Hematopoietic multipotent progenitor cell treated with erythropoietin and hydrocortisone succinate and interleukin-3 and kit ligand, for 6 days (in vitro differentiated cells): ENCODE measurements around the gene AKAP13.

Experiments
- DNase-seq: peaks from one replicate; pipeline ENCODE4 v3.0.0-alpha.2; 2015

Gene AKAP13

GRCh38 chr15:85389772-85390171 is 9.4 kb downstream of the AKAP13 start:
- no peak for DNase-seq

DNA sequence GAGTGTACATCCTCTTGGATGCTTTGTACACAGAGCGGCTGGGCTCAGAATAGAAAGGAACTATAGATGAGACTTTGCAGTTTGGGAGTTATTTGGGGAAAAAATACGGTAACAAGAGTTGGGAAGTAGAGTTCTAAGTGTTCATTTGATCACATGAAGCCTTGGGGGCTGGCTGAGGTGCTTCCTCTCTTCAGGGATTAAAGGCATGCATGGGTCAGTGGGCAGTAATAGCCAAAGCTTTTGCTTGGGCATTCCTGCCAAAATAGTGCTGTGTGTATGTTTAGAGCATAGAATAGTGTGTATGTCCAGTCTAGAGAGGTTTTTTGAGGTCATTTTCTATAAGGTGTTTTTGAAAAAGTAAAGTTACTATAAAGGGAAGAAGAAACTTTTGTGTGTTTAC is 12.8 kb downstream of the AKAP13 start:
- DNase-seq: no peak

DNA sequence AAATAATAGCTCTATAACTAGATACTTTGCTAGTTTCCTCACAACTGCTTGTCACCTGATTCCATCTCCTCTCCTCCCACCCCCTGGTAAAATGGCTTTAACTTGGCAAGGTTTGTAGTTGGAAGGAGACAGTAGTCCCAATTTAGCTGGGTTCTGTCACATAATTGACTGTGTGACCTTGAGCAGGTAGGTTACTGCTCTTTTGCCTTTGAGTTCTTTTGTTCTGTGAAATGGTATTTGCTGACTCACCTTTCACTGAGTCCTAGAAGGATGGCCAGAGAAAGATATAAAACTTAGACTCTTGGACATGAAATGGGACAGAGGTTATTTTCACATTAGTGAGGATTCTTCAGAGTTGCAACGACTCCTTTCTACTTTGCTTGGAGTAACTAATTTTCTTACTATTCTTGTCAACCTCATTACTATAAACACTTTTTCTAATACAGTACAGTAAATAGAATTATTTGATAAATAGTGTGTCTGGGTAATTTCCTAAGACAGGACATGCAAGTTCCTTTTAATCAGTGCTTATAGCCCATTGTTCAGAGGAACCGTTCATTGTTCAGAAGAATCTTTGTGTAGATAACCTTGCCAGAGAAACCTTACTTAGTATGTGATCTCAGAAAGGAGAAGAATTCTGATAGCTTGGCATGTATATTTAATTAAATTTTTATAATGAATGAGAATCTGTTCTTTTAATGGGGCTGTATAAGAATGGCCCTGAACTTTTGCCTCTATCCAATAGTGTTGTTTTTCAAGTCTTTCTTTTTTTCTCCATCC is 14.3 kb downstream of the AKAP13 start:
- DNase-seq: no peak

DNA sequence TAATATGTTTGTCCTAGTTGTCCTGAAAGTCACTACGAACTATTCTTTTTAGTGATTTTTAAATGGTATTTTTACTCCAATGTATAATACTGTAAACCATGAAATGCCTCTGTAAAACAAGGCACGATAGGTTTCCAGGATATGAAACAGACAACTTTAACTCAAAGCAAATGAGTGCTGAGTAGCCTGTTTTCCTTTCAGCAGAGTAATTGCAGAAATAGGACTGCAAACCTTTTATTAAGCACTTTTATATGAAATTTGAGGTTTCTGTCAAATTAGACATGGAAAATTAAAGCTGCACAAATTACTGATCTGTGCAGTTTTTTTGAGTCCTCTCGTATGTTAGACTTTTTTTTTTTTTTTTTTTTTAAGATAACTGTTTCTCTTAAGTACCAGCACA is 16.2 kb downstream of the AKAP13 start:
- DNase-seq: no peak

DNA sequence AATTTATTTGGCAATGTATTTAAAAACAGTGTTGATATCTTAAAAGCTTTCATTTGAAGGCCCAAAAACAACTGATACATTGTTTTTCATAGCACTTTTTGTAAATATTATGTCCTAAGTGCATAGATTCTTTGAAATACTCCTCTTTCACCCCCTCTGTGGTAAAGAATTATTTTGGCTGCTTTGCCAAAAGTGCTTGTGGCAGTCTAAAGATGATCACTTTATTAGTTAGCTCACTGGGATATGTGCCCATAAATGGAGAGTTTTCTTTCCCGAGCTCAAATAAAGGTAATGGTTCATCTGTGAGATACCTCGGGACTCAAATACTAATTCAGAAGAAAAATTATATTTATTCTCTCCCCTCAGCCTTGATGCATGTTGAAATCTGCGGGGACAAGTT is 16.7 kb downstream of the AKAP13 start:
- no peak for DNase-seq

DNA sequence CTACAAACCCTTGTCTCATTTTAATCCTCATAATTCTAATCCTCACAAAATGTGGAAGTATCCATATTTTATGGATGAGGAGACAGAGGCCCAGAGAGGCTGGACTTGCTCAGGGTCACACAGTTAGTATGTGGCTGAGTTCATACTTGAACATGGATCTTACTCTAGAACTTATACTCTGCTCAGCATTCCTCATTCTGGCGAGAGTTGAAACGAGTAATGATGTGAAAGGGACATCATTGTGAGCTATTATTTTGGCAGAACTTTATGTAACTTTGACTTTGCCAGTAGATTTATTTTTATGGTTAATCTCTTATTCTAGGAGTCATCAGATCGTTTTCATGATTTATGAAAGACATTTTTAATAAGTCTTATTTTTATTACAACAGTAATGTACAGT is 17.5 kb downstream of the AKAP13 start:
- no peak for DNase-seq

- no peak for DNase-seq
Observed at GRCh38 chr15:85398822-85399221, 18.4 kb downstream of the AKAP13 start.

GRCh38 chr15:85399627-85400026 is 19.2 kb downstream of the AKAP13 start:
- no peak for DNase-seq

GRCh38 chr15:85400606-85401005 is 20.2 kb downstream of the AKAP13 start:
- DNase-seq: no peak

DNA sequence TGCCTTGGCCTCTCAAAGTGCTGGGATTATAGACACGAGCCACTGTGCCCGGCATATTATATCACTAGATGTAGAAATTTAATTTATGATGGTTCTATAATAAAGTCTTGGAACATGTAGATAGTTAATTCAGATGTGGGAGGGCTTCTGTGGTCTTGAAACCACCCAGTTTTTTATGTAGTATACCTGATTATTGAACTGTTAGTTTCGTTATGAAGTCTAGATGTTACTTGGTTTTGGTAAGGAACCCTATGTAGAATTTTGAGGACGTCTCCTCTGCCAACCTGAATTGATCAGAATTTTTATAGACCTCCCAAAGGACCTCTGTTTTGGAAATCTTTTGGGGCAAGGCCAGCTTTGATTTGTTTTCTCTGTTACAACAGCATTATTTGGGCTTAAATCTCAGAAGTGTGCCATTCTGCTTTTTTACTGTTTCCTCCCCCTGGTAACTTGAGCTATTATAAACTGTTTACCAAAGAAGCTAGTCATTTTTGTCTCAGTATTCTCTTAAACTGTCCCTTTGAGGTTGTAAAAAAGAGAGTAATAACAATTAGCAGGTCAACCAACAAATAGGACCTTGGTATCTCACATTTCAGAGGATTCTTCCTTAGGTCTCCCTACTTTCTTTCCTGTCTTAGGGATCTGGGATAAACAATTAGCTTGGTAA is 20.8 kb downstream of the AKAP13 start:
- no peak for DNase-seq

DNA sequence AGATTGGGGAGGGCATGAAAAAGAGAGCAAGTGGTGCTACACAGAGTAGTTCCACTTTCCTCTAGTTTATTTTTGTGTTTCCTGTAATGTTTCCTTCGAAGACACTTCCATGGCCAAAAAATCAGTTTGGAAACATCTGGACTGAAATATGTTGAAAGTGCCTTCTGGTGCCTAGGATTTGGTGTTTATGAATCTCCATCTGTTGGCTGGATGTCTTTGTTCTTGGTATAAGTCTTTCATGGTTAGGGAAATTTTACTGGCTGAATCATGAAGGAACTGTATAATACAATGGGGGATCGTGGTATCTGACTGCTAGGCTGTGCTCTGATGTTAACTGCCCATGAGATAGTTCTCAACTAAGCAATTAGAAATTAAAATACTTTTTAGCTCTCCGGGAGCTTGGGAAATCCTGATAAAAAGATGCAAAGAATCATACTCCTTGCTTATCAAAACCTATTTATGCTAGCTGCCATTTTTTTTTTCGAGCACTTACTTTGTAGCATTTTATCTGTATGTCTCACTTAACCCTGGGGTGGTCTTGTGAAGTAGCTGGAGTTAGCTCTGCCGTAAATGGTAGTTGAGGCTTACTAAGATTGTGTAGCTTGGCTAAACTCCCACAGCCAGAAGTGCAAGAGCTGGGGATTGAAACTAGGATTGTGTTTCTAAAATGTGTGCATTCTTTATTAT is 21.9 kb downstream of the AKAP13 start:
- no peak for DNase-seq

GRCh38 chr15:85403745-85404144 is 23.3 kb downstream of the AKAP13 start:
- no peak for DNase-seq

DNA sequence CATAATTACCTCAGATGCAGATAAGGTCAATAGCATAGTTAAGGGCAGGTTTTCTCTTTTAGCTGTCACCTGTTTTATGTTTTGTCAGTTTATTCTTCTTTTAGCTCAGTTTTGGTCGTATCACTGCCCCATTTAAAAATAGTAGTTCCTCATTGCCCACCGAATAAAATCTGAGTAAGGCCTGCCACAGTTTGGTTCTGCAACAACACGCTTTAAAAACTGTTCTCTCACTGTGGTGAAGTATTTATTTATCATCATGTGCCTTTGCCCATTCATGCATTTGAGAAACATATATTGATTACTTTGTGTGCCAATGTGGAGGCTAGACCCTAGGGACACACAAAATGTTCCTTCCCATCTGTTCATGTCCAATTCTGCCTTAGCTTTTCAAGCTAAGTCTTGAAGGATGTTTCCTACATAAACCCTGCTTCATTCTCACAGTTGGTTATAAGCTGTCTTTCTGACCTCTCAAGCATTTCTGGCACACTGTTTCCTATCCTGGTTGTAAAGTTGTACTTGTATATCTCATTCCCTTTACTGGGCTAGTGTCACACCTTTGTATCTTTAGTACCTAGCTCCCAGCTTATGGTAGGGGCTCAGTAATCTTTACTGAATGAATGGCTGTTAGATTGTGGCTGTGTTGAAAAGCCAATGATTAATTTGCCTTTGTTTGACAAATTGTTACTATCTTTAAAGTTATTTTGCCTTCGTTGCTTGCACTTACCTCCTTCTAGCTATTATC is 23.9 kb downstream of the AKAP13 start:
- DNase-seq: no peak

DNA sequence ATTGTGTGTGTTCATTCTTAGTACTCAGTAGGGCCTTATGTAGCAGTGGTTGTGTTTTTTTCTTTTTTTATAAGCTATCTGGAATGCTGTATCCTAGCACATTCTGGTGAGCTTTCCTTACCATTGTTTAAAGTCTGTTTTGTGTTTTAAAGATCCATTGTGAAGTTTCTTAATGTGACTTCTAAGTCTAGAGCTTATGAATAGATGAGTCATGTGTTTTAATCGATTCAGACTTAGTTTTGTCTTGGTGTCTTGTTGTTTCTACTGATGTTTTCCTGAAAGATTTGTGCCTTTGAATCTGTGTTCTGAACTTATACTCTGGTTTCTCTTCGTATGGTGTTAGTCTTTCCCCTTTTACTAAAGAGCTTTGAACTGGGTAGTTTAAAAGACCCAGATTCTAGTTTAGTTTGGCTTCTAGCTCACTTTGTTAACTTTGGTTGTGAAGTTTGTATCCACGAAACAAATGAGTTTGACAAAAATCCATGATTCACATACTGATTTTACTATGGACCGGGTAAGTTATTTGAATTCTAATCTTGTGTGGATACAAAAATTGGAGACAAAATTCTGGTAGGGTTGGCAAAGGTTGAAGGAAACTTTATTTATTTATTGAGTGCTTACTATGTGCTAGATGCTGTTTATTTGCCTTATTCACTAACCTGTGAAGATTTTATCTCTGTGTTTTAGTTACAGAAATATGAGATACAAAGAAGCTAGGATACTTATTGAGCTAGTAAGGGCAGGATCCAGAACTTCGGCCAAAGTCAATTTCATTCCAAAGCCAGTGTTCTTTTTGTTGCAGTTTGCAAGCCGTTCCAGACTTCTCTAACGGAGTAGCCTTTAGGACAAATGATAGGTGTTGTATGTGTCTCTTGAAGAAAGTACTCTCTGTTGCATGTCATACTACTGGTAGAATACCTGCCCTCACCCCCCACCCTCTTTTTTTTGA is 24.8 kb downstream of the AKAP13 start:
- no peak for DNase-seq

- DNase-seq: no peak
Observed at GRCh38 chr15:85406916-85407315, 26.5 kb downstream of the AKAP13 start.

GRCh38 chr15:85407421-85408269 is 27.2 kb downstream of the AKAP13 start:
- no peak for DNase-seq

DNA sequence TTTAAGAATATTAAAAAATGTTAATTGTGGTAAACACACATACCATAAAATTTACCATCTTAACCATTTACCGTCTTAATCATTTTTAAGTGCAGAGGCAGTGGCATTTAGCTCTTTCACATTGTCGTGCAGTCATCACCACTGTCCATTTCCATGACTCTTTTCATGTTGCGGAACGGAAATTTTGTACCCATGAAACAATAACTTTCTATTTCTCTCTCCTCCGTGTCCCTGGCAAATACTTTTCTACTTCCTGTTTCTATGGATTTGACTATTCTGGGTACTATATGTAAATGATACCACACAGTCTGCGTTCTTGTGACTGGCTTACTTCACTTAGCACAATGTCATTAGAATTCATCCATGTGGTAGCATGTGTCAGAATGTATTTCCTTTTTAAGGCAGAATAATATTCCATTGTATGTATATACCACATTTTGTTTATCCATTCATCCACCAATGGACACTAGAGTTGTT is 27.9 kb downstream of the AKAP13 start:
- DNase-seq: no peak

DNA sequence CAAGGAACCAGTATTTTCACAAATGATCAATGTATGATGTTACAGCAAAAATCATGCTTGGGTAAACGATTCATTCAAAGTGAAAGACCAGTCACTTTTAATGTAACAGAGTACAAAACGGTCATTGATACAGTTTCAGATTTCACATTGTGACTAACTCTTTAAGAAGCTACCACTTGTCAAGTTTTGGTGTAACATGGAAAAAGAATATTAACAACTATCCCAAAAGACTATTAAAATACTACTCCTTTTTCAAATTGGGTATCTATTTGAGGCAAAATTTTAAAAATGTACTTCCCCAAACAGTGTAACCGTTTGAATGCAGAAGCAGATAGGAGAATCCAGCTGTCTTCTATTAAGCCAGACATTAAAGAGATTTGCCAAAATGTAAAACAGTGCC is 31.7 kb downstream of the AKAP13 start:
- DNase-seq: peak; percentile 31

GRCh38 chr15:85412956-85413854 is 32.8 kb downstream of the AKAP13 start:
- peak; percentile 72 for DNase-seq

DNA sequence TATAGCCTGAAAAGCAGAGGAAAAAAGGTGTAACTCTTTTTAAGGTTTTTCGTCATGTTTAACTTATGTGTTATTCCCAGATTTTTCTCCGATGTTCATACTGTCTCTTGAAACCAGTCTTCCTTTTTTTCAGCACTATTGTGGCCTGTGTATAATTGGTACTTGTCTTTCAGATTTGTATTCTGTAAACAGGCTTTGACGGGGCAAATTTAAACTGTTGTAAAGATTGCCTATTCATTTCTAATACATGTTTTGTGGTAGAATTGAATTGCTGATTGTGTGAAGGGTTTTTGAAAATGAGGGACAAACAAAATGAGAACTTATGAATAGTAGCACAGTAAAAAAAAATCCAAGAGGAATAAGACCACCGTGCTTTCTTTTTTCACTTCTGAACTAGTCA is 33.6 kb downstream of the AKAP13 start:
- DNase-seq: no peak
